Putamen (tissue), 1 donor: Measurements from ENCODE around the gene SIL1.
"Not testable (repeated sequence)": the region's sequence is repeated elsewhere in the genome, so short reads cannot be mapped to it uniquely, and the experiment has no call there.

ENCODE experiments used
- DNase-seq: peaks from one replicate; pipeline ENCODE4 v3.0.0-alpha.2; 2016; ENCODE audit warnings: low spot score

The SIL1 gene

DNA sequence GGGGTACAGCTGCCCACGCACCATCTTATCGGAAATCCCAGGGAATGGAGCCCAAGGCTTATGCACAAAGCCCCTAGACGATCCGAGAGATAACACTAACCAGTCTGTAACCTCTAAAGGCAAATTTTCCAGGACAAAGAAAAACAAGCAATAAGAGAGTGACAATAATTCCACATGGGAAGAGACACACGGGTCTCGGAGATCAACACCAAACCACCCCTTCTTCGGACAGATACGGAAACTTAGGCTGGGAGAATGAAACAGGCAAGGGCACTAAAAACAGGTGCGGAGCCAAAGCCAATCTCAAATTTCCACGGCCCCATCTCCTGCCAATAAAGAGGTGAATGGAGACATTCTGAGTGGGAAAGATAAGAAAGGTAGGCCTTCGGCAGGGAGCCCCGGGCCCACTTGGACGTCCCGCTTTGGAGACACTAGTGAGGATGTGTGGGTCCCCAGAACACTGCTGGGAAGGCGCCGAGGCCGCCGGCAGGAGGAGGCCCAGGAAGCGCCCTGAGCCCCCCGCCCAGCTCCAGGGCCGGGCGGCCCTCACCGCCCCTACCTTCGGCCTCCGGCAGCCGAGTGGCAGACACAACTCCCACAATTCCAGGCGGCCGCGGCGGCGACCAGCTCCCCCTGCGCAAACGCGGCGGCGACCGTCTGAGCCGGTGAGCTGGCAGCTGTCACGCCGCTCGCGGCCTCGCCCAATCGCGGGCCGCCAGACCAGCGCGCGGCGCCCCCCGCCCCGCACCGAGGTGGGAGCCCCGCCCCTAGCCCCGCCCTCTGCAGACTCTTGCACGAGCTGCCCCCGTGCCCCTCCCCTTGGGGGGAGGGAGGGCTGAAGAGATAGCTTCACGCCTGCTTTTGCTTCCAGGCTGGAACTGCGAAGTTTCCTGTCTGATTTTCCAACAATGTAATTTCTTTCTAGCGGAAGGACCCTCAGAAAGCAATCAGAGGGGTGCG is at the start of gene SIL1:
TSS of gene SIL1 (minus strand) at position 659 of the 960 bp plus-strand sequence. CDS start 70,525 bp downstream, outside the sequence.
- DNase-seq: peak; percentile 95

- peak; percentile 80 for DNase-seq
Measured at GRCh38 chr5:139246394-139246793, 48.2 kb upstream of the SIL1 start.

GRCh38 chr5:139245637-139246339 is 47.6 kb upstream of the SIL1 start:
- no peak for DNase-seq

GRCh38 chr5:139243425-139243970 is 45.3 kb upstream of the SIL1 start:
- no peak for DNase-seq

DNA sequence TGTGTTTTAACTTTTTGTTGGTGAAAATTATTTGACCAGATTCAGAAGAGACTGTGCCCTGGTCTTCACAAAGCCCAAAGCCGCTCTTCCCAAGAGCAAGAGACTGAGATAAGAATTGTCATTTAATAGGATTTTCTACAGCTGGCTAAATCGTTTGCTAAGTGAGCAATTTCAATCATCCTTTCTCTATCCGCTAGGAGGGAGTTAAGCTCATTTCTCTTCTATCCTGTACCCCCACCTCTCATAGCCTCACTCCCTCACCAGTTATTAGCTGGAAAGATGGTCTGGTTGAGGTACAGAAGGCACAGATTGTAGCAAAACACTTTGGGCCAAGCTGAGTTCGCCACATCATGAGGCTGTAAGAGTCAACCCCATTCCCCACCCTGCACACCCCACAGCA is 43.0 kb upstream of the SIL1 start:
- no peak for DNase-seq

DNA sequence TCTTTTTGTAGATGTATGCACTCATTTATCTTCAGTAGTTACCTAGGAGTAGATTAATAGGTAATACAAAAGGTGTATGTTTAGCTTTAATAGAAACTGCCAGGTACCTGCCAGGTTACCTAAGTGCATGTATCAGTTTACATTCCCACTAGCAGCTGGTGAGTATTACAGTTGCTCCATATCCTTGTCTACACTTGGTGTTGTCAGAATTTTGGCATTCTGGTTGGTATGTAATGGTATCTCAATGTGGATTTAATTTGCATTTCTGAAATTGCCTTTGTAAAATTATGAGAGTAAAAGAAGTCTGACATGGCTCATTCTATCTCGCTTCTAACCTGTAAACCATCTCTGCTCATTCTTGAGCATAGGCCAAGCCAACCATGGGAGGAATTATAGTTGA is 38.3 kb upstream of the SIL1 start:
- no peak for DNase-seq

- DNase-seq: no peak
Measured at GRCh38 chr5:139232147-139232724, 34.1 kb upstream of the SIL1 start.

DNA sequence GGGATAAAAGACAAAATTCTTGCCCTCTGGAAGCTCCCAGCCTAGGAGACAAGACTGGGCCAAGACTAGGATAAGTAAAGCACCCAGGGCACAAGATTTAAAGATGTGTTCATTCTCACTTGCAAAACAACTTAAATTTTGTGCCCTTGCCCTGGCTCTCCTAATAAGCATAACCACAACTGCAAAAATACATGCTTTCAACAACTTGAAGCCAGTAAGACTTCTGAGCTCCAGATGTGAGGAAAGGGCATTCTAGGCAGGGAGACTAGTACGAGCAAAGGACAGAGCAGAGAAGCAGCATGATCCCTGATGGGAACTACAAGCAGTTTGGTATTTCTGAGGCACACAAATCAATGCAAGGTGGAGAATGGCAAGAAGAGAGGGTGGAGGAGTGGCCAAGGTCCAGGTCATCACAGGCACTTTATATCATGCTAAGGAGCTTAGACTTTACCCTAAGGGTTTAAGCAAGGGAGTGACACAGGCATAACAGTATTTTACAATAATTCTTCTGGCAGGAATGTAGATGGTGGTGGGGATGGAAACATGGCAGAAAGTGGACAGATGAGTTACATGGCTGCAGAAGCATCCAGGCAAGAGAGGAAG is 30.1 kb upstream of the SIL1 start:
- DNase-seq: no peak

- no peak for DNase-seq
Measured at GRCh38 chr5:139226131-139226530, 28.0 kb upstream of the SIL1 start.

- DNase-seq: no peak
Measured at GRCh38 chr5:139223481-139223880, 25.3 kb upstream of the SIL1 start.

DNA sequence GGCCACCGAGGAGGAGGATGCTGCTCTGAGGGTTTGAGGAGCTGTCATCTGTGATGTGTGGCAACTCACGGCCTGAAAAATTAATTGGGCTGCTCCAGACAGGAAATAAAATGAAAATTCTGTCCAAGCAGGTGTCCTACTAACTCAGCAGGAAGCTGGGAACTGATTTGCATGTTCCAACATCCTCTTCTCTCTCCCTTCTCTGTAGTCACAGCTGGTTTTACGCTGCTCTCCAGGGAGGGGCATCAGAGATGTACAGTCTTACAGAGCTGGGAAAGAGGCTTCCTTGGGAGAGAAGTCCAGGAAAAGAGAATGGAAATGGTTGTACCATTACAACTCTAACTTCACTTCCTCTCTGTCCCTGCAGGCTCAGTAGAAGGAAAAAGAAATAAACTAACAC is 24.2 kb upstream of the SIL1 start:
- DNase-seq: no peak

DNA sequence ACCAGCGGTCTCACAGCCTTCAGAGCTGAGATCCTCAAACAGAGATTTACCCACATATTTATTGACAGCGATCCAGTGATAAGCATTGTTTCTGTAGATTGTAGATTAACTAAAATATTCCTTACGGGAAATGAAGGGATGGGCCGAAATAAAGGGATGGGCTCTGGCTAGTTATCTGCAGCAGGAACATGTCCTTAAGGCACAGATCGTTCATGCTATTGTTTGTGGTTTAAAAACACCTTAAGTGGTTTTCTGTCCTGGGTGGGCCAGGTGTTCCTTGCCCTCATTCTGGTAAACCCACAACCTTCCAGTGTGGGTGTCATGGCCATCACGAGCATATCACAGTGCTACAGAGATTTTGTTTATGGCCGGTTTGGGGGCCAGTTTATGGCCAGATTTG is 19.9 kb upstream of the SIL1 start:
- DNase-seq: not testable (repeated sequence)

DNA sequence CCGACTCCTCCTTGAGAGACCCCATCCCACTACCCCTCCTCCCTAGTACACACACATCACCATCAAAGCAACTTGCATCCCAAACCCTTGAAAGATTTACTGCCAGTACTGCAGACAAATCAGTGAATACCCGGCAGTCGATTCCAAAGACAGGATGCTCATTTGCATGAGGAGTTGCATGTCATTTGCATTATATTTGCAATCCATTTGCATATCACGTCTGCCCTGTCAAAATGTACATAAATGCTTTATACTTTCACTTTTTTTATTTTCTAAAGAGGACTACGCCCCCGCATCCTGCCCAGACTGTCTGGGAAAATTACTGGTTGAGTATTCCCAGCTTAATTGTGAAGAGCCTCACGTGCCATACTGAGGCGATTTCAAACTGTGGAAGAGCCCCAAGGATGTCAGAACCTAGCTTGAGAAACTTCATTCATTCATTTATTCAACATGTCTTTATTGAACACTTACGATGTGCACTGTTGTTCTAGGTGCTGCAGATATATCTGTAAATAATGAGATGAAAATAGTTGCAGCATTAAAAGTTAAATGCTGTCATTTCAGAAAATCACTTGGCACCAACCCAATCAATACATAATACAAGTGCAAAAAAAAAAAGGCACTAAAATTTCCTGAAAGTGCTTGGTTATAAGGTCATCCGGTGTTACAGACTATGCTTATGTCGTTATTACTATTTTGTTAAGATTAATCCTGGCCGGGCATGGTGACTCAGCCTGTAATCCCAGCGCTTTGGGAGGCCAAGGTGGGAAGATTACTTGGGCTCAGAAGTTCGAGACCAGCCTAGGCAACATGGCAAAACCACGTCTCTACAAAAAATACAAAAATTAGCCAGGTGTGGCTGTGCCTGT is 17.2 kb upstream of the SIL1 start:
- no peak for DNase-seq

GRCh38 chr5:139214646-139215045 is 16.5 kb upstream of the SIL1 start:
- no peak for DNase-seq

DNA sequence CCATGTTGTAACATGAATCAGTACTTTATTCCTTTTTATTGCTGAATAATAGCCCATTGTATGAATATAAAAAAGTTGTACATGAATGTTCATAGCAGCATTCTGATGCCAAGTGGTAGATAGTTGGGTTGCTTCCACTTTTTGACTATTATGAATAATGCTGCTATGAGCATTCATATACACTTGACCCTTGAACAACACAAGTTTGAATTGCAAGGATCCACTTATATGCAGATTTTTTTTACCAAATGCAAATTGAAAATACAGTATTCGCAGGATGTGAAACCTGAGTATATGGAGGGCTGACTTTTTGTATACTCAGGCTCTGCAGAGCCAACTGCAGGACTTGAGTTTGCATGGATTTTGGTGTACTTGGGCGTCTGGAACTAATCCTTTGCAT is 14.7 kb upstream of the SIL1 start:
- DNase-seq: no peak

GRCh38 chr5:139212486-139212885 is 14.3 kb upstream of the SIL1 start:
- DNase-seq: no peak

DNA sequence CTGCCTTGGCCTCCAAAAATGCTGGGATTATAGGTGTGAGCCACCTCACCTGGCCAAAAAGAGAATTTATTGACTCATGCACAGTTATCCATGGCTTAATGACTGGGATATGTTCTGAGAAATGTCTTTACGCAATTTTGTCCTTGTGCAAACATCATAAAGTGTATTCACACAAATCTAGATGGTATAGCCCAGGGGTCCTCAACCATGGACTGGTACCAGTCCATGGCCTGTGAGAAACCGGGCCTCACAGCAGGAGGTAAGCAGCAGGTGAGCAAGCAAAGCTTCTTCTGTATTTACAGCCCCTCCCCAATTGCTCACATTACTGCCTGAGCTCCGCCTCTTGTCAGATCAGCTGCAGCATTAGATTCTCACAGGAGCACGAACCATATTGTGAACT is 12.4 kb upstream of the SIL1 start:
- no peak for DNase-seq

GRCh38 chr5:139207297-139208000 is 9.3 kb upstream of the SIL1 start:
- DNase-seq: no peak

GRCh38 chr5:139205586-139205985 is 7.4 kb upstream of the SIL1 start:
- no peak for DNase-seq

DNA sequence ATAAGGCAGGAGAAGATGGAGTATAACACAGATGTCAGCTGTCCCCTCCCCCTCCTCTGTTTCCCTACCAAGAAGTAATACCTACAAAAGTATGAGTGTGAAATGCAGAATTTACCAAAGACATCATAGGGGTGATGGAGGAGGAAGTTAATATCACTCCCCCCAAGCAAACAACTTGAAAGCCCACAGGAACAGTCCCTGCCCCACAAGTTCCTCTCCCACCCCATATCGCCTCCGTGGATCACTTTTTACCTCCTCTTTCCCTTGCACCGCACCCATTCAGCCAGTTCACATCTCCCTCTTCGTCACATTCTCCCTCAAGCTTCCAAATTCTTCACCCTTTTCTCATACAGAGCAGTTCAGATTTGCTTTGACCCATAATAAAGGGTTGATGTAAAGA is 7.0 kb upstream of the SIL1 start:
- no peak for DNase-seq

DNA sequence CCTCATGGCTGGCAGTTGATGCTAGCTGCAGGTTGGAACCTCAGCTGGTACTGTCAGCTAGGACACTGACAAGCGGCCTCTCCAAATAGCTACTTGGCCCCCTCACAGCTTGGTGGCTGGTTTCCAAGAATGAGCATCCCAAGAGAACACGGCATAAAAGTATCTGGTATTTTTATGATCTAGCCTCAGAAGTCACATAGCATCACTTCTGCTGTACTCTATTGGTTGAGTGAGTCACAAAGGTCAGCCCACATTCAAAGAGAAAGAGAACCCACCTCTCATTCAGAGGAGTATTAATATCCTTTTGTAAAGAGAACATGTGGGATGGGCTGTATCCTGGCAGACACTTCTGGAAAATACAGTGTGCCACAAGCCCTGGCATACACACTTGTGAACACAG is 6.0 kb upstream of the SIL1 start:
- no peak for DNase-seq
